ENCODE results near the gene SRRM1. TPM values are rescaled to one million over a fixed set of nuclear protein-coding genes. Genes with fewer than 3 reads are reported as not detected.

SRRM1 gene
- total and polyA plus RNA-seq, 2 of the 8 experiments (the other 6 are each of a cell fraction or from before 2014, with no cell fraction given), result 77.1 to 255 TPM

DNA sequence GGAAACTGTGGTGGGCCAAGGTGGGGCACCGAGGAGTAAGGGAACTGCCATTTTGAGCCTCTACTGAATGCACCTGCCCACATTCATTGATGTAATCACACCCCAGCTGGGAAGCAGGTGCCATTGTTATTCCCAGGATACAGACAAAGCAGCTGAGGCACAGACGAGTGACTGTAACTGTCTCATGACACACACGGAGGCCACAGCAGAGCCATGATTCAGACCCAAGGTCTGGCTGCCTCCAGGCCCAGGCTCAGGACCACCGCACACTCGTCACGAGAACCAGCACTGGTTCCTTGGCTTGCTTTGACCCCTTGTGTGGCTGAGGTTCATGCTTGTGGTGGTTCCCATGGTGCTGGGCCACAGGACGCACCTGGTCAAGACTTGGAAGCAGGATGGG, 56.5 kb downstream of the SRRM1 start:
- peak overlapping the region; percentile 72; the same call in 1 of the 2 replicates for H2AFZ ChIP-seq (ENCODE audit: low read length)
- POLR2A ChIA-PET (ENCODE audit: partially characterized antibody), result interaction anchor here (0.8 to 3.9 kb wide), 4 partner anchors 10 to 53 kb away, joined by 3 to 17 read pairs (median 4); partner anchors contain the start of gene CLIC4

More for the DNA sequence above, 56.5 kb downstream of the SRRM1 start:
- Histone ChIP-seq H4K91ac (replicated peaks; ENCODE audit: insufficient read length, low read length) (peak overlapping the region; percentile 1), H3K79me2 (ENCODE audit: control insufficient read depth in 1 of 2, insufficient read depth in 2 of 2, low read length in 2 of 2) (no peaks in the 10 kb centered on the region), H3K27me3 (replicated peaks in 1 of 4; ENCODE audit: control insufficient read depth in 3 of 4, extremely low read depth in 1 of 4, insufficient read depth in 3 of 4, low read length in 3 of 4) (no peaks in the 10 kb centered on the region), H3K23ac (ENCODE audit: insufficient read length) (no peak overlapping the region), H2BK15ac (ENCODE audit: low read length) (0 out of 2 replicates have a peak overlapping the region, but pooled peaks have one; percentile 73), H2AK5ac (ENCODE audit: low read depth, low read length) (no peak overlapping the region), H4K8ac (ENCODE audit: extremely low read depth, insufficient read depth, low read length) (no peak overlapping the region; the same call in none of the 2 replicates), H3K23me2 (ENCODE audit: low read depth, low read length) (no peaks in the 10 kb centered on the region), H3K4me3 (ENCODE audit: extremely low read depth in 1 of 4, insufficient read depth in 2 of 4, low read depth in 3 of 4, low read length in 4 of 4) (no peak overlapping the region), H2BK120ac (replicated peaks; ENCODE audit: low read depth, low read length) (no peak overlapping the region), H3K79me1 (ENCODE audit: low read depth, low read length) (no peaks in the 10 kb centered on the region), H3K18ac (ENCODE audit: extremely low read depth, low read length) (peak overlapping the region; percentile 62; the same call in 1 of the 2 replicates), H3K27ac (ENCODE audit: low read depth, low read length) (no peak overlapping the region), H3K4me1 (replicated peaks in 1 of 4; ENCODE audit: control insufficient read depth in 3 of 4, insufficient read depth in 4 of 4, low read length in 3 of 4) (peaks cover 0 to 14% (median 7%) of the 10 kb centered on the region in 4 experiments; a peak in 4 of 7 replicates), H2BK20ac (ENCODE audit: low read length) (no peak overlapping the region), H4K20me1 (replicated peaks in 1 of 2; ENCODE audit: control insufficient read depth in 1 of 2, insufficient read depth in 2 of 2, low read length in 2 of 2) (no peaks in the 10 kb centered on the region), H4K5ac (ENCODE audit: insufficient read length, low read depth, low read length) (no peak overlapping the region), H2BK12ac (ENCODE audit: low read depth, low read length) (peak overlapping the region; percentile 29; the same call in 1 of the 2 replicates), H3K4ac (replicated peaks; ENCODE audit: insufficient read length, low read depth, low read length) (no peak overlapping the region), H3K9me3 (ENCODE audit: insufficient read depth in 2 of 2, low read depth in 1 of 2, low read length in 1 of 2) (no peaks in the 10 kb centered on the region), H3K36me3 (ENCODE audit: control insufficient read depth in 2 of 4, insufficient read depth in 4 of 4, low read length in 3 of 4) (no peaks in the 10 kb centered on the region), H3K56ac (replicated peaks; ENCODE audit: insufficient read length, low read depth, low read length) (no peak overlapping the region), H2BK5ac (ENCODE audit: low read depth, low read length) (no peak overlapping the region), H3K4me2 (ENCODE audit: insufficient read depth in 1 of 2, low read depth in 2 of 2, low read length in 2 of 2) (no peak overlapping the region), H3K9ac (replicated peaks in 1 of 4; ENCODE audit: extremely low read depth in 1 of 4, low read depth in 3 of 4, low read length in 3 of 4) (no peak overlapping the region), H3K14ac (ENCODE audit: insufficient read length) (no peak overlapping the region)
- CTCF ChIA-PET (ENCODE audit: partially characterized antibody), result interaction anchor here (0.9 to 6.9 kb wide), 5 partner anchors 11 to 135 kb away, joined by 3 to 40 read pairs (median 8); no protein-coding TSS in a partner anchor
- WGBS, 2 experiments (ENCODE audit: extremely low coverage in 1 of 2, insufficient coverage in 1 of 2, insufficient read length in 1 of 2, insufficient replicate concordance in 2 of 2, low coverage in 1 of 2, low lambda C conversion rate in 2 of 2, missing lambda C conversion rate in 1 of 2), result 92% methylated on average over 7 of the region's 7 CpGs; no CpG with 5 or more reads in 1 of the 2 experiments
- TF ChIP-seq CREB1 (IDR thresholded peaks at IDR 0.05), result no peak
- TF ChIP-seq RNF2 (IDR thresholded peaks at IDR 0.05; ENCODE audit: borderline replicate concordance, low read depth, low read length, missing control alignments, poor library complexity, severe bottlenecking), result no peak
- TF ChIP-seq KDM5A (IDR thresholded peaks at IDR 0.05; ENCODE audit: low read length), result no peak
- TF ChIP-seq RAD21 (IDR thresholded peaks at IDR 0.05 in 1 of 2, conservative IDR thresholded peaks at IDR 0.05 in 1 of 2; ENCODE audit: low read depth in 2 of 2, low read length in 2 of 2), result no peak
- no peak for TF ChIP-seq TEAD4 (IDR thresholded peaks at IDR 0.05; ENCODE audit: low read depth, low read length)
- no peak for TF ChIP-seq RXRA (IDR thresholded peaks at IDR 0.05; ENCODE audit: insufficient read depth, low read depth, low read length)
- no peak for TF ChIP-seq ASH2L (IDR thresholded peaks at IDR 0.05; ENCODE audit: low read length)
- TF ChIP-seq SUZ12 (IDR thresholded peaks at IDR 0.05; ENCODE audit: low read length), result no peak
- TF ChIP-seq BCL11A (IDR thresholded peaks at IDR 0.05; ENCODE audit: low read depth in 2 of 2, low read length in 2 of 2), result no peak
- TF ChIP-seq GABPA (IDR thresholded peaks at IDR 0.05; ENCODE audit: borderline replicate concordance, insufficient read depth, low read length), result no peak
- TF ChIP-seq CHD1 (IDR thresholded peaks at IDR 0.05; ENCODE audit: low read depth, low read length), result no peak
- FAIRE-seq, result no peak
- no peak for DNase-seq (ENCODE audit: low read depth in 1 of 2, low spot score in 2 of 2)

Measured in H1 (cell line).